TTC549 (cell line): ENCODE results near the gene PRPF19.

Source experiments
- FAIRE-seq: peaks from 2 replicates; lab custom pipeline; 2012; peaks lifted over from hg19 to GRCh38; lab: Jason Lieb, UNC

PRPF19 gene

GRCh38 chr11:60937811-60938210 is 31.4 kb upstream of the PRPF19 start:
- no peak for FAIRE-seq

- no peak for FAIRE-seq
These were observed 30.8 kb upstream of the PRPF19 start for GRCh38 chr11:60937144-60937527.

DNA sequence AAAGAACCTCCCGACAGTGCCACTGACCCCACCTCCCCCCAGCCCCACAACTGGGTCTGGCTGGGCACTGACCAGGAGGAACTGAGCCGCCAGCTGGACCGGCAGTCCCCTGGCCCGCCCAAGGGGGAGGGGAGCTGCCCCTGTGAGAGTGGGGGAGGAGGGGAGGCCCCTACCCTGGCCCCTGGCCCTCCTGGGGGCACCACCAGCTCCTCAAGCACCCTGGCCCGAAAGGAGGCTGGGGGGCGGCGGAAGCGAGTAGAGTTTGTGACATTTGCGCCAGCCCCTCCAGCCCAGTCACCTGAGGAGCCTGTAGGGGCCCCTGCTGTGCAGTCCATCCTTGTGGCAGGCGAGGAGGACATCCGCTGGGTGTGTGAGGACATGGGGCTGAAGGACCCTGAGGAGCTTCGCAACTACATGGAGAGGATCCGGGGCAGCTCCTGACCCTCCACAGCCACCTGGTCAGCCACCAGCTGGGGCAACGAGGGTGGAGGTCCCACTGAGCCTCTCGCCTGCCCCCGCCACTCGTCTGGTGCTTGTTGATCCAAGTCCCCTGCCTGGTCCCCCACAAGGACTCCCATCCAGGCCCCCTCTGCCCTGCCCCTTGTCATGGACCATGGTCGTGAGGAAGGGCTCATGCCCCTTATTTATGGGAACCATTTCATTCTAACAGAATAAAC is 30.2 kb upstream of the PRPF19 start:
- no peak for FAIRE-seq

GRCh38 chr11:60935676-60936442 is 29.5 kb upstream of the PRPF19 start:
- no peak for FAIRE-seq

- FAIRE-seq, result no peak
These were observed 28.6 kb upstream of the PRPF19 start for GRCh38 chr11:60934790-60935605.

GRCh38 chr11:60934124-60934789 is 27.9 kb upstream of the PRPF19 start:
- FAIRE-seq, result no peak

DNA sequence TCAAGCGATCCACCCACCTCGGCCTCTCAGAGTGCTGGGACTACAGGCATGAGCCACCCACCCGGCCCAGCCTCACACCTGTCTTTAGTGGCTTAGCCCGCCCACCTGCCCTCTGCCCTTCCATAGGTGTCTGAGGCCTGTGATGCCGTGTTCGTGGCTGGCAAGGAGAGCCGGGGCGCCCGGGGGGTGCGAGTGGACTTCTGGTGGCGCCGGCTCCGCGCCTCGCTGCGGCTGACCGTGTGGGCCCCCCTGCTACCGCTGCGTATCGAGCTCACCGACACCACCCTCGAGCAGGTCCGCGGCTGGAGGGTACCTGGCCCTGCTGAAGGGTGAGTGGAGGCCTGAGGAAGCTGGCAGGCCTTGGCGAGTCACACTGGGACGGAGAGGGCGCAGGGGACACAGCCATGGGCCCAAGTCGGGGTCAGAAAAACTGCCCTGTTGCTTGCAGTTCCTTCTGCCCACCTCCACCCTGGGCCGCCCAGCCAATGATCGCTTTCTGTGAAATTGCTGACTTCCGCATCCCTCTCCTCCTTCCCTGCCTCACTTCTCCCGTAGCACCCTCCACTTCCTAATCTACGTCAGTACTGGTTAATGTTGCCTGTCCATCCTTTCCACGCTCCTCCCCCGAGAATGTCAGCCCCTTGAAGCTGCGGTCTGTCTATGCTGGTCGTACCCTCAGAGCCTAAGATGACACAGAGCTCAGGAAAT is 27.2 kb upstream of the PRPF19 start:
- FAIRE-seq, result no peak

DNA sequence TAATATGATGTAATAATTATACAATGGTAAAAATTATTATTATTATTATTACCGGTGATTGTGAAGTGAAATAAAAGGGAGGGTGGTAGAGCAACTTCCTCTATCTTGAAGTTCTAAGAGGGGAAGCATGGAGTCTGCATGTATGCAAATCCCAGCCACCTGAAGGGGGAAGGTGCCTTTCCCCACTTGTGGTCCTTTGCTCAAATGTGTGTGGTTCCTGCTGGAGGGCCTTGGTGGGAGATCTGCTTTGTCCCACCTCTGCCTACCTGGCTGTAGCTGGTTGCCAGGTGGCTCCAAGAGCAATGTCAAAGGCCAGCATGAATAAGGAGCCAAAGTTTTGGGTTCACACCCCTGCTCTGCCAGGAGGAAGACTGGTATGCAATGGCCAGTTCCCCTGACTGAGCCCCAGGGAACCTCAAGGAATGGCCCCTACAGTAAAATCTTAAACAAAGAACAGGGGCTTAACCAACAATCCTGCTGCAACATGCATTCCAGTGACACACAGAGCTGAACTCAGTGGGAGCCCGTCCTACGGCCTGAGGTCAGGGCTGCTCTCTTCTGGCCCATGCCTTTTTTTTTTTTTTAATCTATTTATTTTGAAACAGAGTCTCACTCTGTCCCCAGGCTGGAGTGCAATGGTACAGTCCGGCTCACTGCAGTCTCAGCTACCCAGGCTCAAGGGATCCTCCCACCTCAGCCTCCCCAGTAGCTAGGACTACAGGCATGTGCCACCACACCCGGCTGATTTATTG is 26.4 kb upstream of the PRPF19 start:
- no peak for FAIRE-seq

- no peak for FAIRE-seq
These were observed 25.5 kb upstream of the PRPF19 start for GRCh38 chr11:60931917-60932316.

- FAIRE-seq, result no peak
These were observed 24.0 kb upstream of the PRPF19 start for GRCh38 chr11:60930394-60930793.

- no peak for FAIRE-seq
These were observed 23.4 kb upstream of the PRPF19 start for GRCh38 chr11:60929764-60930163.

DNA sequence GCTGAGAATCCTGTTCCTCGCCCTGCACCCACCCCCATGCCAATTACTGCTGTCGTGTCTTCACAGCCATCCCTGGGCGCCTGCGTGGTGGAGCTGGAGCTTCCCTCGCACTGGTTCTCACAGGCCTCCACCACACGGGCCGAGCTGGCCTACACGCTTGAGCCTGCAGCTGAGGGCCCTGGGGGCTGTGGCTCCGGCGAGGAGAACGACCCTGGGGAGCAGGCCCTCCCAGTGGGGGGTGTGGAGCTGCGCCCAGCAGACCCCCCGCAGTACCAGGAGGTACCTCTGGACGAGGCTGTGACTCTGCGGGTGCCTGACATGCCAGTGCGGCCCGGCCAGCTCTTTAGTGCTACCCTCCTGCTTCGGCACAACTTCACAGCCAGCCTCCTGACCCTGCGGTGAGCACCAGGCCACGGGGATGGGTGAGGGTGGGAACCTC is 22.2 kb upstream of the PRPF19 start:
- FAIRE-seq, result no peak

GRCh38 chr11:60927600-60927999 is 21.2 kb upstream of the PRPF19 start:
- FAIRE-seq, result no peak

- no peak for FAIRE-seq
These were observed 20.7 kb upstream of the PRPF19 start for GRCh38 chr11:60927061-60927592.

GRCh38 chr11:60926500-60926899 is 20.1 kb upstream of the PRPF19 start:
- FAIRE-seq, result no peak

DNA sequence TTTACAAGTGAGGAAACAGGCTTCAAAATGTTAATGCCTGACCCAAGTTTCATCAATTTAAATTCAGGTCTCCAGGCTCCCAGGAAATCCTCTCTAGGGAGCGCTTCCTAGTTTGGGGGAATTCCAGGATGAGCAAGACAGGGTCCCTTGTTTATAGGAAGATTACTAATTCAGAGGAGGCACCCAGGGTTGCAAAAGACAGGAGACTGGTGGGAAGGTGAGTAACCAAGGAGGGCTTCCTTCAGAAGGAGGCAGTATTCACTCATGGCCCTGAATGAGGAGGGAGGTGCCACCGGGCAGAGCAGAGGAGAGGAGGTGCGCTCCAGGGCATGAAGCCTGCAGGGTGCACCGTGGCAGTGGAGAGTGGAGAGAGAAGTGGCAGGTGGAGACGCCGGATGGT is 19.5 kb upstream of the PRPF19 start:
- no peak for FAIRE-seq

- no peak for FAIRE-seq
These were observed 18.8 kb upstream of the PRPF19 start for GRCh38 chr11:60924906-60925853.

GRCh38 chr11:60924110-60924905 is 17.9 kb upstream of the PRPF19 start, which contains the start of gene TMEM132A:
TSS of gene TMEM132A (plus strand) at chr11:60924460. CDS start at chr11:60924634, 174 bp downstream.
- FAIRE-seq, result no peak

- no peak for FAIRE-seq
These were observed 17.4 kb upstream of the PRPF19 start for GRCh38 chr11:60923800-60924109.
